Measurements from ENCODE around the gene ZCCHC7. TPM values are rescaled to one million over a fixed set of nuclear protein-coding genes. Genes with fewer than 3 reads are reported as not detected.
"Not testable (repeated sequence)": the region's sequence is repeated elsewhere in the genome, so short reads cannot be mapped to it uniquely, and the experiment has no call there.

The ZCCHC7 gene
- total and polyA plus RNA-seq, 4 donors: 9.8 to 30.5 (median 18.8) TPM

- ATAC-seq (ENCODE audit: low FRiP score); DNase-seq; H3K36me3 ChIP-seq (ENCODE audit: control insufficient read depth in 1 of 2, insufficient read depth in 2 of 2, low read length in 1 of 2); H3K9me3 ChIP-seq (ENCODE audit: control insufficient read depth, low read length); H3K4me3 ChIP-seq (ENCODE audit: low read length in 2 of 2); intact Hi-C loops (cut with DNase I); H3K27ac ChIP-seq (ENCODE audit: low read depth in 1 of 2, low read length in 2 of 2); H3K27me3 ChIP-seq (ENCODE audit: control insufficient read depth in 1 of 2, insufficient read depth in 2 of 2, low read length in 1 of 2); H3K4me1 ChIP-seq (ENCODE audit: control insufficient read depth in 1 of 2, insufficient read depth in 2 of 2, low read length in 2 of 2): not testable (repeated sequence)
- 67 to 77% methylated on average over 3 of the region's 5 CpGs for whole genome bisulfite sequencing, 2 donors
Observed at GRCh38 chr9:37092714-37093295, 27.6 kb upstream of the ZCCHC7 start.

- Histone ChIP-seq H3K27me3 (ENCODE audit: control insufficient read depth in 1 of 2, insufficient read depth in 2 of 2, low read length in 1 of 2) (no peaks in the 10 kb centered on the region), H3K4me1 (ENCODE audit: control insufficient read depth in 1 of 2, insufficient read depth in 2 of 2, low read length in 2 of 2) (no peaks in the 10 kb centered on the region), H3K27ac (ENCODE audit: low read depth in 1 of 2, low read length in 2 of 2) (no peak overlapping the region), H3K36me3 (ENCODE audit: control insufficient read depth in 1 of 2, insufficient read depth in 2 of 2, low read length in 1 of 2) (no peaks in the 10 kb centered on the region), H3K4me3 (ENCODE audit: low read length in 2 of 2) (no peak overlapping the region), H3K9me3 (ENCODE audit: control insufficient read depth, low read length) (no peaks in the 10 kb centered on the region)
- intact Hi-C loops (cut with DNase I): no loop called here
- ATAC-seq (ENCODE audit: low FRiP score) (no peak), DNase-seq (no peak)
- WGBS, 2 donors: 48 to 53% methylated on average over 1 of the region's 1 CpG
Observed at GRCh38 chr9:37094751-37095150, 25.6 kb upstream of the ZCCHC7 start.

GRCh38 chr9:37096628-37097027 lies 23.7 kb upstream of the ZCCHC7 start:
- Histone ChIP-seq H3K27me3 (ENCODE audit: control insufficient read depth in 1 of 2, insufficient read depth in 2 of 2, low read length in 1 of 2) (no peaks in the 10 kb centered on the region), H3K4me3 (ENCODE audit: low read length in 2 of 2) (no peak overlapping the region), H3K36me3 (ENCODE audit: control insufficient read depth in 1 of 2, insufficient read depth in 2 of 2, low read length in 1 of 2) (no peaks in the 10 kb centered on the region), H3K27ac (ENCODE audit: low read depth in 1 of 2, low read length in 2 of 2) (no peak overlapping the region), H3K4me1 (ENCODE audit: control insufficient read depth in 1 of 2, insufficient read depth in 2 of 2, low read length in 2 of 2) (no peaks in the 10 kb centered on the region), H3K9me3 (ENCODE audit: control insufficient read depth, low read length) (no peaks in the 10 kb centered on the region)
- DNase-seq: no peak
- intact Hi-C loops (cut with DNase I): no loop called here
- ATAC-seq (ENCODE audit: low FRiP score): no peak
- 82 to 88% methylated on average over 4 of the region's 4 CpGs for WGBS, 2 donors

- no peak for DNase-seq
- no peak for ATAC-seq (ENCODE audit: low FRiP score)
- no peaks in the 10 kb centered on the region for H3K27me3 ChIP-seq (ENCODE audit: control insufficient read depth in 1 of 2, insufficient read depth in 2 of 2, low read length in 1 of 2)
- no peak overlapping the region for H3K27ac ChIP-seq (ENCODE audit: low read depth in 1 of 2, low read length in 2 of 2)
- H3K4me3 ChIP-seq (ENCODE audit: low read length in 2 of 2): no peak overlapping the region
- no peaks in the 10 kb centered on the region for H3K36me3 ChIP-seq (ENCODE audit: control insufficient read depth in 1 of 2, insufficient read depth in 2 of 2, low read length in 1 of 2)
- 82 to 83% methylated on average over 1 of the region's 1 CpG for WGBS, 2 donors
- H3K4me1 ChIP-seq (ENCODE audit: control insufficient read depth in 1 of 2, insufficient read depth in 2 of 2, low read length in 2 of 2): no peaks in the 10 kb centered on the region
- intact Hi-C loops (cut with DNase I): no loop called here
- no peaks in the 10 kb centered on the region for H3K9me3 ChIP-seq (ENCODE audit: control insufficient read depth, low read length)
Observed at GRCh38 chr9:37097294-37097693, 23.1 kb upstream of the ZCCHC7 start.

GRCh38 chr9:37100327-37100726 lies 20.0 kb upstream of the ZCCHC7 start:
- H3K27me3 ChIP-seq (ENCODE audit: control insufficient read depth in 1 of 2, insufficient read depth in 2 of 2, low read length in 1 of 2): peaks cover 0 to 3% of the 10 kb centered on the region in 2 donors
- WGBS, 2 donors: 50 to 65% methylated on average over 2 of the region's 2 CpGs
- no peak overlapping the region for H3K27ac ChIP-seq (ENCODE audit: low read depth in 1 of 2, low read length in 2 of 2)
- H3K4me3 ChIP-seq (ENCODE audit: low read length in 2 of 2): no peak overlapping the region
- intact Hi-C loops (cut with DNase I): no loop called here
- H3K36me3 ChIP-seq (ENCODE audit: control insufficient read depth in 1 of 2, insufficient read depth in 2 of 2, low read length in 1 of 2): no peaks in the 10 kb centered on the region
- DNase-seq (no peak), ATAC-seq (ENCODE audit: low FRiP score) (no peak)
- no peaks in the 10 kb centered on the region for H3K4me1 ChIP-seq (ENCODE audit: control insufficient read depth in 1 of 2, insufficient read depth in 2 of 2, low read length in 2 of 2)
- H3K9me3 ChIP-seq (ENCODE audit: control insufficient read depth, low read length): no peaks in the 10 kb centered on the region

GRCh38 chr9:37100741-37101140 lies 19.6 kb upstream of the ZCCHC7 start:
- no peaks in the 10 kb centered on the region for H3K9me3 ChIP-seq (ENCODE audit: control insufficient read depth, low read length)
- DNase-seq: no peak
- no peak overlapping the region for H3K4me3 ChIP-seq (ENCODE audit: low read length in 2 of 2)
- H3K27ac ChIP-seq (ENCODE audit: low read depth in 1 of 2, low read length in 2 of 2): no peak overlapping the region
- peaks cover 0 to 3% of the 10 kb centered on the region in 2 donors for H3K27me3 ChIP-seq (ENCODE audit: control insufficient read depth in 1 of 2, insufficient read depth in 2 of 2, low read length in 1 of 2)
- no peaks in the 10 kb centered on the region for H3K4me1 ChIP-seq (ENCODE audit: control insufficient read depth in 1 of 2, insufficient read depth in 2 of 2, low read length in 2 of 2)
- no peaks in the 10 kb centered on the region for H3K36me3 ChIP-seq (ENCODE audit: control insufficient read depth in 1 of 2, insufficient read depth in 2 of 2, low read length in 1 of 2)
- WGBS, 2 donors: 89 to 97% methylated on average over 2 of the region's 2 CpGs
- ATAC-seq (ENCODE audit: low FRiP score): no peak
- intact Hi-C loops (cut with DNase I): no loop called here

GRCh38 chr9:37102486-37102885 lies 17.9 kb upstream of the ZCCHC7 start:
- no peaks in the 10 kb centered on the region for H3K9me3 ChIP-seq (ENCODE audit: control insufficient read depth, low read length)
- no peak overlapping the region for H3K4me3 ChIP-seq (ENCODE audit: low read length in 2 of 2)
- peaks cover 0 to 3% of the 10 kb centered on the region in 2 donors for H3K27me3 ChIP-seq (ENCODE audit: control insufficient read depth in 1 of 2, insufficient read depth in 2 of 2, low read length in 1 of 2)
- DNase-seq: no peak
- H3K4me1 ChIP-seq (ENCODE audit: control insufficient read depth in 1 of 2, insufficient read depth in 2 of 2, low read length in 2 of 2): no peaks in the 10 kb centered on the region
- no peaks in the 10 kb centered on the region for H3K36me3 ChIP-seq (ENCODE audit: control insufficient read depth in 1 of 2, insufficient read depth in 2 of 2, low read length in 1 of 2)
- intact Hi-C loops (cut with DNase I): no loop called here
- H3K27ac ChIP-seq (ENCODE audit: low read depth in 1 of 2, low read length in 2 of 2): no peak overlapping the region
- 38 to 42% methylated on average over 3 of the region's 3 CpGs for WGBS, 2 donors
- no peak for ATAC-seq (ENCODE audit: low FRiP score)

GRCh38 chr9:37104183-37104889 lies 16.0 kb upstream of the ZCCHC7 start:
- Histone ChIP-seq H3K4me3 (ENCODE audit: low read length in 2 of 2) (no peak overlapping the region), H3K9me3 (ENCODE audit: control insufficient read depth, low read length) (peaks cover 3% of the 10 kb centered on the region), H3K27me3 (ENCODE audit: control insufficient read depth in 1 of 2, insufficient read depth in 2 of 2, low read length in 1 of 2) (peaks cover 0 to 3% of the 10 kb centered on the region in 2 donors), H3K27ac (ENCODE audit: low read depth in 1 of 2, low read length in 2 of 2) (no peak overlapping the region), H3K4me1 (ENCODE audit: control insufficient read depth in 1 of 2, insufficient read depth in 2 of 2, low read length in 2 of 2) (no peaks in the 10 kb centered on the region), H3K36me3 (ENCODE audit: control insufficient read depth in 1 of 2, insufficient read depth in 2 of 2, low read length in 1 of 2) (no peaks in the 10 kb centered on the region)
- intact Hi-C loops (cut with DNase I): no loop called here
- DNase-seq (no peak), ATAC-seq (ENCODE audit: low FRiP score) (no peak)

GRCh38 chr9:37105234-37105633 lies 15.1 kb upstream of the ZCCHC7 start:
- no peaks in the 10 kb centered on the region for H3K4me1 ChIP-seq (ENCODE audit: control insufficient read depth in 1 of 2, insufficient read depth in 2 of 2, low read length in 2 of 2)
- no peak overlapping the region for H3K27ac ChIP-seq (ENCODE audit: low read depth in 1 of 2, low read length in 2 of 2)
- no peak overlapping the region for H3K4me3 ChIP-seq (ENCODE audit: low read length in 2 of 2)
- 56 to 61% methylated on average over 4 of the region's 4 CpGs for WGBS, 2 donors
- peaks cover 0 to 3% of the 10 kb centered on the region in 2 donors for H3K27me3 ChIP-seq (ENCODE audit: control insufficient read depth in 1 of 2, insufficient read depth in 2 of 2, low read length in 1 of 2)
- ATAC-seq (ENCODE audit: low FRiP score): no peak
- no peaks in the 10 kb centered on the region for H3K36me3 ChIP-seq (ENCODE audit: control insufficient read depth in 1 of 2, insufficient read depth in 2 of 2, low read length in 1 of 2)
- intact Hi-C loops (cut with DNase I): no loop called here
- peaks cover 3% of the 10 kb centered on the region for H3K9me3 ChIP-seq (ENCODE audit: control insufficient read depth, low read length)
- no peak for DNase-seq

Measured in aorta (tissue), 5 donors.